ENCODE results near the gene TMUB2.

Gene TMUB2

DNA sequence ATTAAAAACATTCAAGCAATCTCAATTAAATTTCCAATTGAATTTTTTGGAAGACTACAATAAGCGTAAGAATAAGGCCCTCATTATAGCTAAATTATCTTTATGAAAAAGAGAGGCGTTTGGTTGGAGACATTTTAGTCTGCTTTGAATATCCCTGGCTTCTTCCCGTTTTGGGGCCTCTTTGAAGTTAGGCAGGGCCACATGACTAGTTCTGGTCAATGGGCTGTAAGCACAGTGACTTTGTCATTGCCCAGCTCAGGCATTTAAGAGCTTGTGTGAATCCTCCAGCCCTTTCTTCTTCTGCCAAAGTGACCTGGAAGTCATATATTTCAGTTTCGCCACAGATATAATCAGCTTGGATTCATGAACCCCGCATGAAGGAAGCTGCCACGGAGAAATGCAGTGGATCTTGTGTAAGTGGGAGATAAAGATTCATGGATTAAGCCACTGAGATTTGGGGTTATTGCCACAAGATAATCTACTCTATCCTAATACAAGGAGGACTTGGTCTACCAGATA is 54.4 kb downstream of the TMUB2 start:
- DNase-seq (ENCODE audit: low read depth): no peak
- TF ChIP-seq, protein P1, sequence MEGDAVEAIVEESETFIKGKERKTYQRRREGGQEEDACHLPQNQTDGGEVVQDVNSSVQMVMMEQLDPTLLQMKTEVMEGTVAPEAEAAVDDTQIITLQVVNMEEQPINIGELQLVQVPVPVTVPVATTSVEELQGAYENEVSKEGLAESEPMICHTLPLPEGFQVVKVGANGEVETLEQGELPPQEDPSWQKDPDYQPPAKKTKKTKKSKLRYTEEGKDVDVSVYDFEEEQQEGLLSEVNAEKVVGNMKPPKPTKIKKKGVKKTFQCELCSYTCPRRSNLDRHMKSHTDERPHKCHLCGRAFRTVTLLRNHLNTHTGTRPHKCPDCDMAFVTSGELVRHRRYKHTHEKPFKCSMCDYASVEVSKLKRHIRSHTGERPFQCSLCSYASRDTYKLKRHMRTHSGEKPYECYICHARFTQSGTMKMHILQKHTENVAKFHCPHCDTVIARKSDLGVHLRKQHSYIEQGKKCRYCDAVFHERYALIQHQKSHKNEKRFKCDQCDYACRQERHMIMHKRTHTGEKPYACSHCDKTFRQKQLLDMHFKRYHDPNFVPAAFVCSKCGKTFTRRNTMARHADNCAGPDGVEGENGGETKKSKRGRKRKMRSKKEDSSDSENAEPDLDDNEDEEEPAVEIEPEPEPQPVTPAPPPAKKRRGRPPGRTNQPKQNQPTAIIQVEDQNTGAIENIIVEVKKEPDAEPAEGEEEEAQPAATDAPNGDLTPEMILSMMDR (conservative IDR thresholded peaks at IDR 0.05; ENCODE audit: low read depth, low read length): no peak
- no peak overlapping the region for H3K4me3 ChIP-seq (ENCODE audit: low read depth, low read length)
